NCI-H510A treated with DMSO at 0.1 percent for 48 hours (cell line): ENCODE measurements around the gene ZBTB18.
A peak's percentile ranks its signal among the peaks of the same experiment; 100 is the strongest.

ENCODE experiments used
- DNase-seq: peaks from one replicate; lab custom pipeline; 2025; lab: John Stamatoyannopoulos, UW

Gene ZBTB18

DNA sequence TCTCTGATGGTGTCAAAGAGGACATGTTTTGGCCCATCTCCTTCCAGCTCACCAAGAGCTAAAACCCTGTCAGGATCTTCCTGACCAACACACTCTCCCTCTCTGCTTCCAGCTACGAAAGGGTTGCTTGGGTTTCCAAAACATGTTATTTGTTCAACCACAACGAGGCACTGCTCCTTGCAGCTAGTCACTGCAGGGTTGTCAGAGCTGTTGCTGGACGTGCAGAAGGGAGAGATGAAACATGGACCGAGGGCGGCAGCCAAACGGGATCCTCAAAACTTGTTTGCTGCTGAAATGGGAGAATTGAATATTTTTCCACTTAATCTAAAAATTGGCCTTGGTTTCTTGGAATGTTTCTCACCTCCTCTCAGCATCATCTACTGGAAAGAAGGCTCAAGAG, 12.4 kb downstream of the ZBTB18 start:
- no peak for DNase-seq

DNA sequence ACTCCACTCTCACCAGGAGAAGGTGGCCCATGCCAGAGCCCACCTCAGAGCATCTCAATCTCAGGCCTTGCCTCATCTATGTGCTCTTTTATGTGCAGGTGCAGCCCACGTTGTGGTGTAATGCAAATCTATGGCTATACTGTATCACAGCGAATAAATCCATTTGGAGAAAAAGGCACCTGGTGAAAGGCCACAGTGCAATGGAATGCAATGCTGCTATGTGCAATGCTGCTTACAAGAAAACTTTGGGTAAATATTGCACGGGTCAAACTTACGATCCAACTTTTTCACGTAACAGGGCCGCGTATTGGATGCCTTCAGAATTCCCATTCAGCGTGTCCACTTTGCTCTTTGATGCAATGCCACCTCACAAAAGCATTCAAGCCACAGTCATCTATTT, 13.5 kb downstream of the ZBTB18 start:
- no peak for DNase-seq

- peak; percentile 11 for DNase-seq
These were observed 14.1 kb downstream of the ZBTB18 start for GRCh38 chr1:244065063-244065793.

- DNase-seq: no peak
These were observed 14.9 kb downstream of the ZBTB18 start for GRCh38 chr1:244065960-244066388.

DNA sequence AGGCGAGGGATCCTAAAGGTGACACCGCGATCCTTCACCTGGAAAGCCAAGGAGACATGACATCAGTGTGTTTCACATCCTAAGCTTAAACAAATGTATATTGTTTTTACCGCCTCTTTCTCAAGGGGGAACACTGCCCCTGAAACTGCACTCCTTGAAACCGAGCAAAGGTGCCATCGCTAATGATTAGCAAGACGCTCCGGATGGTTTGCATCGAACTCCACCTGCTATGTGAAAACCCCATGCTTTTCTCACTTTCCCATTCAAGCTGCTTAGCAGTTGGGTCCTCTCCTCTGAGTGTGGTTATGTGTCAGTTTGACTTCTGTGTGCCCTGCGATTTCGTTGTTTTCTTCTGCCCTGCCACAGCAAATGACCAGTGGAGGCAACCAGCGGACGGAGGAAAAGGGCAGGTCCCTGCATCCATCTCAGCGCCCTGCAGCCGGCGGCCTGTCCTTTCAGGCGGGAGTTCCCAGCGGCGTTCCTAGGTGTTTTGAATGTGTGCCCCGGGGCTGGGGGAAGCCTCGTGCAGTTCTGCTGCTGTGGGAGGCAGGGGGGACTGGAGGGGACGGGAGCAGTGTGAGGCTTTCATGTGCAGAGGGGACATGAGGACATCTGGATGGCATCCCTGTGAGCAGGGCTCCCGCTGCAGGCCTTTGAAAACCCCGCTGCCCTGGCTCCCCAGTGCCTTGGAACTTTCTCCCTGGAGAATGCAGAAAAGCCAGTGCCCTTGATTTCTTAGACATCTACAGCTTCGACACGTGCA, 16.1 kb downstream of the ZBTB18 start:
- DNase-seq: no peak

DNA sequence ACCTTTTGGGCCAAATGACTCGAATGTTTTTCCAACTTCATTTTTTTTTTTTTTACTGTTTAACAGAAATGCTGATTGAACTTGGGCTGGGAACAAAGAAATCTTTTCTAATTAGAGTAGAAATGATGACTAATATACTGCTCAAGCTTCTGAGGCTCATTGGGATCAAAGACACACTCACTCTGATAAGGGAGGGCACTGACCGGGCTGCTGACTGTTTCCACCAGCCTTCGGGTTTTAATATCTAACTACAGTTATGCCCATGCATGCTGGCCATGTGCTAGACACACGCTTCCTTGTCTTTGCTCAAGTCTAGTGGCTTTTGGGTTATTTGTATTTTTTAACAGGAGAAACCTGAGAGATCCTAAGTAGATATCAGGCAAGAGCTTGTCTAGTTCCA, 16.8 kb downstream of the ZBTB18 start:
- DNase-seq: no peak

DNA sequence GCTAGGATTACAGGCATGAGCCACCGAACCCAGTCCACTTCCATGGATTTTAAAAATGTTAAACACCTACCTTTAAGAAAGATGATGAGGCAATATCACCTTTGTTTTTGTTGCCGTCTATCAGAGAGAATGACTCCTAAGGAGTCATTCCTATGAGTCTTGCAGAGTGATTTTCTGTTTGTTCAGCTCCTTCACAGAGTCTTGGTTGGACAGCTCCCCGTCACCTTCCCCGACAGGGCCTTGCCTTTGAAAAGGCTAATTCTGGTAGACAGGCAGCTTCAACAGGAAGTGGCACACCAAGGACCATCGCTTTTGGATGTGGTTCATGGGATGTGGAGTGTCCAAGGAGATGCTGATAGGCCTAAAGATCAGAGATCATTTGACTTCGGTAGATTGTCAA, 17.5 kb downstream of the ZBTB18 start:
- no peak for DNase-seq

DNA sequence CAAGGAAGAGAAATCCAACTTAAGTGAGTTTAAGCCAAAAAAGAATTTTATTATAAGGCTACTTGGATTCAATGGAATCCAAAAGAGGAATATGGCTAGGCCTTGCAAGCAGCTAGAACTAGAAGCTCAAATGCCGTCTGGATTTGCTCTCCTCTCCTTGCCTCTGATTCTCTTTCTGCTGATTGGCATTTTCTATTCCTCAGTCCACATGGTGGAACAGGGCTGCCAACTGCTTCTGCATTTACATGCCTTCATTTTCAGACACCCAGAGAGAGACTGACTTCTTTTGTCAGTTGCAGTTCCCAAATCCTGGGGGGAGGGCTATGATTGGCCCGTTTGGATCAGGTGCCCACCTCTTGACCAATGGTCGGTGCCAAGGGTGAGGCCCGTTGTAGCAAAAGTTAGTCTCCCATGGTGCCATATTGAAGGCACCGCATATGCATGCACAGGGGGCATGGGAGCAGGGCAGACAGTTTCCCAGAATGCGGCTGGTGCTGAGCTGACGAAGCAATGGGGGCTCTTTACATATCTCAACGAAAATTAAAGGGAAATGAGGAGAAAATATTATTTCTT, 18.3 kb downstream of the ZBTB18 start:
- DNase-seq: no peak

DNA sequence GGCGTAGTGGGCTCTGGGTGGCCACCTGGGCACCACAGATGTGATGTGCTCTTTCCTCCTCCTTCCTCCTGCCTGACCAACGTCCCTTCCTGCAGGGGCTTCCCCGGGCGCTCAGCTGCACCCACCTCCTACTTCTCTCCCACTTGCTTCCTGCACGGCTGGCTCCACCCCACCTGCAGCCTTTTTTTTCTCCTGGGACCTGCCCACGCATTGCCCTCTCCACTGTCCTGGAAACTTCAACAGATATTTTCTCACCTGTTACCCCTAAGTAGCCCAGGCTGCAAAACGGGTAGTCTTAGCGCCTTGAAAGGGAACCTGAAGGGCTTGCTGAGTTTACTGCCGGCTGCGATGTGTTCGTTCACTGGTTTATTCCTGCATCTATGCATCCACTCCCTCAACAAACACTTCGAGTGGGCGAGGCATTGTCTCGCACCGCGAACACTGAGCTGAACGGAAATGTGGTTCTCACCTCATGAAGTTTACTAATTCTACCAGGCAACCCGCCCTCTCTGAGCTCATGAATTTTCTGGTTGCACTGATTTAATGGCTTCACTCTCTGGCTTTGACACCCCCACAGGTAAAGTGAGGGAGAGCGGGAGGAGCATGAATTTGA, 23.6 kb downstream of the ZBTB18 start:
- no peak for DNase-seq

GRCh38 chr1:244075247-244075722, 24.2 kb downstream of the ZBTB18 start:
- no peak for DNase-seq

DNA sequence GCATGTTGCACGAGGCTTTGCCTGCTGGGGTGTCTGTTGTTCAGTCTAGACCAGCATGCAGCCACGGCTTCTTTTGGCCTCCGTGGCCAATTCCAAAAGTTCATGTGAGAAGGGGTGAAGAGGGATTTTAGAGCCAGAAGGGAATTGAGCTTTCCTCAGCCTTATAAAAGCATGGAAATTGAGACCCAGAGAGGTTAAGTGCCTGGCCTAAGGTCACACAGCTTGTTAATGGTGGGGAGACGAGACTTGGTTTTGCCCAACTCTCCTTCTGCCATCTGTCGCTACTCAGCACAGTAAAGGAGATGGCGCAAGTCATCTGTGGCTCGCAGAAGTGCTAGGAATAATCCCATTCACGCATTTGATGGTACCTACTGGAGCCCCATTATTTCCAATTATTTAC, 25.7 kb downstream of the ZBTB18 start:
- no peak for DNase-seq

DNA sequence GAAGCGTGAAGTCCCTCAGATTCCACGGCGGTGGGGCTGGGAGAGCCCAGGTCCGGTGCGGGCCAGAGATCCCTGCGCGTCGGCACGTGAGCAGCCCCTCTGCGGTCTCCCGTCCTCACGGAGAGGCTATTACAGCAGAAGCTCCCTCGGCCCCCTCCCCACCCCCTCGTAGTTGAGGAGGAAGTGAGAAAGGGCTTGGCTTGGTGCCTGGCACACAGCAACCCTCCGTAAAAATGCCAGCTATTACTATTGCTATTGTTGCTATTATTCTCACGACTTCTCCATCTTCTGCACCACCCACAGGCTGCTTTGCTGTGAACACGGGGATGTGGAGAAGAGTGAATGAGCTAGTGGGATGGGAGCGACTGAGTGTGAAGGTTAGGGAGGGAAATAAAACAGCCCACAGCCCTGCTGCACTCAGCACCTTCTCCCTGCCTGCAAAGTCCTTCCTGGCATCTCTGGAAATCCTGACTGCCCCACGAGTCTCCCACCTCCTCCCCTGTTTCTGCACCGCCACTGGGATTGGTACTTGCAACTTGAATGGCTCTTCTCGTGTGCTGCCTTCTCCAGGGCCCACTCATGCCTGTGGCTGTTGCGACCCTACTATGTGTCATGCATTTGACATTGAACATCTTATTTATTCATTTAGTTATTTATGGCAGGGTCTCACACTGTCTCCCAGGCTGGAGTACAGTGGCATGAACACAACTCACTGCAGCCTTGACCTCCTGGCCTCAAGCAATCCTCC, 26.6 kb downstream of the ZBTB18 start:
- no peak for DNase-seq

GRCh38 chr1:244080343-244080929, 29.4 kb downstream of the ZBTB18 start:
- DNase-seq: no peak

GRCh38 chr1:244082969-244083368, 31.9 kb downstream of the ZBTB18 start:
- no peak for DNase-seq

DNA sequence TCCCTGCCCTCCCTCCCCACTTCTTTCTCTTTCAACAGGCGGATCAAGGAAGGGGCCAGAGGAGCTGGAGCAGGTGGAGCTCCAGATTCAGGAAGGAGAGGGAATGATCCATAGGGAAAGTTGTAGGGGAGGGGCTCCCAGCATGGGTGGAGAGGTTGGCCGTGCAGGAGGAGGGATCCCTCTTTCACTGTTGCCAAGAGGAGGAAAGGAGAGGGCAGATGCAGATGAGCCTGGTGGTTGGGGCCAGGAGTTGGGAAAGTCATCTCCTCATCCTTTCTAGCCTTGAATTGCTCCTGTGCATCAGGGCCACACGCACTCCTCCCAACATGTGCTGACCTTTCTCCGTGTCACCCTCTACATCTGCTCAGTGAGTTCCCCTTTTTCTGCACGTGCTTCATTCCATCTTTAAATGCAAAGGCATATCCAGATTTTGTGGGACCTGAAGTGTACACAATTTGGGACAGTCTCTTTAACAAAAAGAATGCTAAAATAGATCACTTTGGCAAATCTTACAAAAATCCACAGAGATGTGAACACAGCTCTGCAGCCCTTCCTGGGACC, 32.4 kb downstream of the ZBTB18 start:
- DNase-seq: no peak

- no peak for DNase-seq
These were observed 33.7 kb downstream of the ZBTB18 start for GRCh38 chr1:244084763-244085162.

- no peak for DNase-seq
These were observed 34.8 kb downstream of the ZBTB18 start for GRCh38 chr1:244085891-244086290.

DNA sequence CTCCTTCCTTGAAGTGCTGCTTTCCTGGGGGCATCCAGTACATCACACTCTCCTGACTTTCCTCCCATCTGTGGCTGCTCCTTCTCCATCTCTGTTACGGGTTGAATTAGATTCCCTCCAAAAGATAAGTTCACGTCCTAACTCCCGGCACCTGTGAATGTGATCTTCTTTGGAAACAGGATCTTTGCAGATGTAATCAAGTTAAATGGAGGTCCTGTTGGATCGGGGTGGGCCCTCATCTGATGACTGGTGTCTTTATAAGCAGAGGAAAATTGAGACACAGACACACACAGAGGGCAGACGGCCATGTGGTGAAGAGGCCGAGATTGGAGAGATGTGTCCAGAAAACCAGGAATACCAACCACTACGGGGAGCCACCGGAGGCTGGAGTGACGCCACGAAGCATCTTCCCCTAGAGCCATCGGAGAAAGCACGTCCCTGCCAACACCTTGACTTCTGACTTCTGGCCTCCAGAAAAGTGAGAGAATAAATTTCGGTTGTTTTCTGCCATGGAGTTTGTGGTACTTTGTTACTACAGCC, 36.0 kb downstream of the ZBTB18 start:
- DNase-seq: no peak

GRCh38 chr1:244087611-244088010, 36.5 kb downstream of the ZBTB18 start:
- no peak for DNase-seq

GRCh38 chr1:244088161-244088560, 37.1 kb downstream of the ZBTB18 start:
- no peak for DNase-seq

- DNase-seq: no peak
These were observed 38.5 kb downstream of the ZBTB18 start for GRCh38 chr1:244089561-244089960.
